ENCODE data around the gene SLC4A8.
"Not testable (repeated sequence)": the region's sequence is repeated elsewhere in the genome, so short reads cannot be mapped to it uniquely, and the experiment has no call there.

The SLC4A8 gene

DNA sequence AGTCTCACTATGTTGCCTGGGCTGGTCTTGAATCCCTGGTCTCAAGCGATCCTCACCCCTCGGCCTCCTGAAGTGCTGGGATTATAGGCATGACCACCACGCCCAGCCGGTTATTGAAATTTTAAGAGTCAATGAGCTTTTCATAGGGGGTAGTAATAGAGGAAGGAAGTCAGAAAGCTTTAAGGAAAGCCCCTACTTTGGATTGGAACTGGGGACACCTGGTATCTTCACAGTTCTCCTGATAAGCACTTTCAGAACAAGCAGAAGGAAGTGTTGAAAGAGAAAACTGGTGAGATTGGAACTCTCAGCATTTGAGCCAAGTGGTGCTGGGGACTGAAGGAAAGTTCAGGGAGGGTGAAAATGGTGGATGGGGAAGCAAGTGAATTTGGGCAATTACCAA, 5.1 kb downstream of the SLC4A8 start:
- no peak for DNase-seq (ENCODE audit: low read depth, low spot score)

DNA sequence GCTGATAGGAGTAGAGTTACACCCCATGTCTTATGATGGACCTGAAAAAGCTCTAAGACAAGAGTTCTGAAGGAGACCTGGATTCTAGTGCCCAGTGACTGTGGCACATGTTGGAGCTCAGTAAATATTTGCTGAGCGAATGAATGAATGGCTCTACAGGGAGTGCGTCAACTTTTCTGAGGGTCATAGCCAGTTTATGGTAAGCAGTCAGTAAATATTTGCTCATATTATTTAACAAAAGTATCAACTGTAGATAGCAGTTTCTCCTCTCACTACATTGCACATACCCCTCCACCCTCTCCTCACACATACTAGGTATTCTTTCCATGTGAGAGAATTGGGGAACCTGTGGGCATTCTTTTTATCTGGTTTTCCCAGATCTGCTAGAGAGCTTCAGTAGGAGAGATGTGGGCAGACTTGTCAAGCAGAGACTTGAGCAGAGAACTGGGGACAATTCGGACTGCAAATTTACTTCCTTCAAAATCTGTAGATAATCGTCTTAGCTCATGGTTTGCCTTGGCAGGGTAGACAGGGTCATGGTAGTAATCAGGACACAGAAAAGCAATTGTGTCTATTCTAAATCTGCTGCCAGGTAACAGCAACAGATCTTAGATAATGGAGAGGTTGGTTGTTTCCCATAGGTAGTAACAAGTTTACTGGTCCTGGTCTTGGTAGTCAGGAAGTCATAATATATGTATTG, 5.7 kb downstream of the SLC4A8 start:
- no peak for DNase-seq (ENCODE audit: low read depth, low spot score)

GRCh38 chr12:51432921-51433320, 8.3 kb downstream of the SLC4A8 start:
- no peak for DNase-seq (ENCODE audit: low read depth, low spot score)

- DNase-seq (ENCODE audit: low read depth, low spot score): no peak
Measured at GRCh38 chr12:51434305-51434704, 9.7 kb downstream of the SLC4A8 start.

DNA sequence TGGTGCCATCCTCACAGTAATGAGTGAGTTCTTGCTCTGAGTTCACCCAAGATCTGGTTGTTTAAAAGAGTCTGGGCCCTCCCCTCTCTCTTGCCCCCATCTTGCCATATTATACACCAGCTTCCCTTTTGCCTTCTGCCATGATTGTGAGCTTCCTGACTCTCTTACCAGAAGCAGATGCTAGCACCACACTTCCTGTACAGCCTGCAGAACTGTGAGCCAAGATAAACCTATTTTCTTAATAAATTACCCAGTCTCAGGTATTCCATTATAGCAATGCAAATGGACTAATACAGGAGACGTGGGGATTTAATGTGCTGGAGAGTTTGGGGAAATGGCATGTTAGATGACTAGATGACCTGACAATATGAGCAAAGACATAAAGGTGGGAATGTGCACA, 12.8 kb downstream of the SLC4A8 start:
- DNase-seq (ENCODE audit: low read depth, low spot score): no peak

GRCh38 chr12:51439330-51439729, 14.7 kb downstream of the SLC4A8 start:
- DNase-seq (ENCODE audit: low read depth, low spot score): no peak

GRCh38 chr12:51441583-51441982, 17.0 kb downstream of the SLC4A8 start:
- DNase-seq (ENCODE audit: low read depth, low spot score): no peak

DNA sequence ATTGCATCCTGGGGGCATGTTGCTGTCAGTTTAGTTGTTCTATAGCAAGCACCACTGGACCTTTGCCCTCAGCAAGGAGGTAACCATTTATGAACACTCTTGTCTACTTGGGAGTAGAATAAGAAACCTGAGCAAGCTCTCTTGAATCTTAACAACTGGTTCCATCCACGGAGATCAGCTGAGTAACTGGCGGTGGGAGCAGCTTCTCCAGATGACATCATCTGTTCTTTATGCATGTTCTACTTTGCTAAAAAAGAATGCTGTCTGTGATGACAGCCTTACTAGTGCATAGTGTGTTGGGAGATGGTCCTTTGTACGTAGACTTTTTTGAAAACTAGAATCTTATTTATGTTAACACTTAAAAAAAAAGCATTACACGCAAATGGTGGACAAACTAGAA, 17.7 kb downstream of the SLC4A8 start:
- DNase-seq (ENCODE audit: low read depth, low spot score): no peak

GRCh38 chr12:51443573-51443972, 18.9 kb downstream of the SLC4A8 start:
- DNase-seq (ENCODE audit: low read depth, low spot score): no peak

DNA sequence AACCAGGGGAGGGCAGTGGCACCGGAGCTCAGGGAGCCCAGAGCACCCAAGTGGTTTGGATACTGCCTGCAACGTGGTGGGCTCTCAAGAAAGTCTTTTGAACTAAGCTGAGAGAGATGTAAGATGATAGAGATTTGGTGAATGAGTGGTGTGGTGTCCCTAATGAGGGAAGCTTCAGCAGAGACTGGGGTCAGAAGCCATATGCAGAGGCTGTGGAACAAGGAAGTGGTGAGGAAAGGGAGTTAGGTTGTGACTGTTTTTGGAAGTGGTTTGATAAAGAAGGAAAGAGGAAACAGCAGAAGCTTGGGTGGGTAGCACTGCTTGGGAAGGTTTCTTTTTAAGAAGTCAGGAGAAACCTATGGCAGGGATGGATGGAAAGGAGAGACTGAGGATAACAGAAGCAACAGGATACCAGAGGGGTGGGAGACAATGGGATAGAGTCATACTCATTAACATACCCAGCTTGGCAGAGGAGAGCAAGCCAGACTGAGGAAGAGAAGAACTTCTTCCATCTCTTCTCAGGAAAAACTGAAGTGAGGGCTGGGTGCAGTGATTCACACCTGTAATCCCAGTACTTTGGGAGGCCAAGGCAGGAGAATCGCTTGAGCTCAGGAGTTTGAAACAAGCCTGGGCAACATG, 24.1 kb downstream of the SLC4A8 start:
- no peak for DNase-seq (ENCODE audit: low read depth, low spot score)

DNA sequence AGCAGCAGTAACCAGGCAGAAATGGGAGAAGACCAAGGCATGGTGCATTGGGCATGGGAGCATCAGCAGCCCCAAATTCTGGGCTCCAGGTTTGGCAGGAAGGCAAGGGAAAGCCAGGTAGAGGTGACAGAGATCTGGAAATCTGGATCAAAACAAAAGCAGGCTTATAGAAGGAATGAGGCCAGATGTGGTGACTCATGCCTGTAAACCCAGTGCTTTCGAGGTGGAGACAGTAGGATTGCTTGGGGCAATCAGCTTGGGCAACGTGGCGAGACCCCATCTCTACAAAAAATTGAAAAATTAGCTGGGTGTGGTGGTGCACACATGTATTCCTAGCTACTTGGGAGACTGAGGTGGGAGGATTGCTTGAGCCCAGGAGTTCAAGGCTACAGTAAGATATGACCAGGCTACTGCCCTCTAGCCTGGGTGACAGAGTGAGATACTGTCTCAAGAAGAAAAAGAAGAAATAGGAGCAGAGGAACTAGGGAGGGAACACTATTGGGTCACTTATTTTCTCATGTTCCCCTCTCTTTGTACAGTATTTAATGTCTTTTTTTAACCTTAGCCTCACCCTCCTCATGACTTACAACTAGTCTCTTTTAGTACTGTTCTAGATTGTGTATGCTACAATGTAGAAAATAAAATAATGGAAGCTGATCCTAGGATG, 25.1 kb downstream of the SLC4A8 start:
- DNase-seq (ENCODE audit: low read depth, low spot score): no peak

DNA sequence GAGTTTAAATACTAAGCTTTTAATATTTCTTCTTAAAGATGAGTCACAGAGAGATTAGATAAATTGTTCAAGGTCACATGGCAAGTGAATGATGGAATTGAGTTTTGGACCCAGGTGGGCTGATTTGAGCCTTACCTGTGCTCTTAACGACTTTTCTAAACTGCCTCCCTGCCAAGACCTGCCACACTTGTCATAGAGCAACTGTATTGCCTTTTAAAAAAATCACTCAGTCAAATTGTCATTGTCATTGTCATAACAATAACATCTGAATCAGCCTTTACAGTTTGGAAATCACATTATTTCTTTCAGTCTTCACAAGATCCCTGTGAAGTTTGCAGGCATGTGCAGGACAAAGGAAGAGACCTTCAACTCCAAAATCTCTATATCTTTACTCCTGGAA, 25.7 kb downstream of the SLC4A8 start:
- DNase-seq (ENCODE audit: low read depth, low spot score): no peak

DNA sequence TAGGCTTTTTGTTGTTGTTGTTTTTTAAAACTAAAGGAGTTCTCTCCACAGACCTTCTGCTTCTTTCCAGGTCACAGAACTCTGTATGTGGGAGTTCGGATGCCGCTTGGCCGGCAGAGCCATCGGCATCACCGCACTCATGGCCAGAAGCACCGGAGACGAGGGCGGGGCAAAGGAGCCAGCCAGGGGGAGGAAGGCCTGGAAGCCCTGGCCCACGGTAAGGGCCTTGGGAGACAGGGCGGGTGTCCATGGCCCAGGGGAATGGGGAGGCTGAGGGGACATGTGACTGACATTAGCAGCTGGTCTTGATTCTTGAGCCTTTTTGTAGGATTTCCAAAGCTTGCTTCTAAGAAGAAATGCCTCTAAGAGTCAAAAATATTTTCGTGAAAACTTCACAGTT, 26.2 kb downstream of the SLC4A8 start:
- no peak for DNase-seq (ENCODE audit: low read depth, low spot score)

DNA sequence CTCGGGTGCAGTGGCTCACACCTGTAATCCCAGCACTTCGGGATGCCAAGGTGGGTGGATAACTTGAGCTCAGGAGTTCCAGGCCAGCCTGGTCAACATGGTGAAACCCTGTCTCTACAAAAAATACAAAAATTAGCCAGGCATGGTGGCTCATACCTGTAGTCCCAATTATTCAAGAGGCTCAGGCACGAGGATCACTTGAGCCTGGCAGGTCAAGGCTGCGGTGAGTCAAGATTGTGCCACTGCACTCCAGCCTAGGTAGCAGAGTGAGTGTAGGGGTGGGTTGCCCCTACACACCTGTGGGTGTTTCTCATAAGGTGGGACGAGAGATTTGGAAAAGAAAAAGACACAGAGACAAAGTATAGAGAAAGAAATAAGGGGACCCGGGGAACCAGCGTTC, 29.4 kb downstream of the SLC4A8 start:
- not testable (repeated sequence) for DNase-seq (ENCODE audit: low read depth, low spot score)

DNA sequence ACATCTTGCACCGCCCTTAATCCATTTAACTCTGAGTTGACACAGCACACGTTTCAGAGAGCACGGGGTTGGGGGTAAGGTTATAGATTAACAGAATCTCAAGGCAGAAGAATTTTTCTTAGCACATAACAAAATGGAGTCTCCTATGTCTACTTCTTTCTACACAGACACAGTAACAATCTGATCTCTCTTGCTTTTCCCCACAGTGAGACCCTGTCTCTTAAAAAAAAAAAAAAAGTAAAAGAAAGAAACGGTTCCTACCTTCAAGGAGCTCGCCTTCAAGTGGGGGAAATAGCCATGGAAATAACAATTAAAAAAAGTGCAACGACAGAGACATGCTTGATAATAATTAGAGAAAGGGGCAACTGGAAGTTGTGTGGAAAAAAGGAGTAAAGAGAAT, 30.4 kb downstream of the SLC4A8 start:
- DNase-seq (ENCODE audit: low read depth, low spot score): not testable (repeated sequence)

GRCh38 chr12:51458635-51459034, 34.0 kb downstream of the SLC4A8 start:
- no peak for DNase-seq (ENCODE audit: low read depth, low spot score)

DNA sequence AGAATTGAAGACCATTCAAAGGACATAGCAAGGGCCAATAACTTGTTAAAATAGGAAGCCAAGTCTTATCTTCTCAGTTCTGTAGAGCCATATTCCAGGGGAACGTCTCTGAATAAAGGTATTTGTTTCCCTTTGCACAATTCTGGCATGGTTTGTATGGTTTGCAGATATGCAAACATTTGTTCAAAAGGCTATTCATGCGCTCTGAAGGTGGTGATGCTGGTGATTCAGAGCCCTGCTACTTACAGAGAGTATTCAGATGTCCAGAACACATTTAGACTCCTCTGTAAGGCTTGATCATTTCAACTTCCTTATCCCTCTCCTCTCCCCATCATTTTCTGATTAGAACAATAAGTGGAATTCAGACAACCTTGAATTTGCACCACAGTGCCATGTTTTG, 35.9 kb downstream of the SLC4A8 start:
- no peak for DNase-seq (ENCODE audit: low read depth, low spot score)

DNA sequence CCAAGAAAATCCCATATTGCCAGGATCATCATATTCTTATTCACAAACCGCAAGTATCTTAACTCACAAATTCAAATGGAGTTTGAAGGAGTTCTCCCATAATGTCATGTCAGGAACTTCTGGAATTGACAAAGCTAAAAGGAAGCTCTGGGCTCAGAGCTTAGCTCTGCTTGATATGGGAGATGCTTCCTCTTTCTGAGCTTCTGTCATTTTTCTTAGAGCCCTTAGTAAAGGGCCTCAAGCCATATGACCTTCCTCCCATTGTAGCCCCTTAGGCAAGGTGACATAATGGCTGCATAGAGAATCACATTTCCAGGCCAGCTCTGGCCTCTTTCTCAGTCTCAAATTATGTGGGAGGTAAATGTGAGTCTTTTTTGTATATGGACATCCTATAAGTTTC, 40.9 kb downstream of the SLC4A8 start:
- no peak for DNase-seq (ENCODE audit: low read depth, low spot score)

GRCh38 chr12:51470116-51470515, 45.5 kb downstream of the SLC4A8 start:
- no peak for DNase-seq (ENCODE audit: low read depth, low spot score)

GRCh38 chr12:51471111-51471864, 46.7 kb downstream of the SLC4A8 start:
- no peak for DNase-seq (ENCODE audit: low read depth, low spot score)

DNA sequence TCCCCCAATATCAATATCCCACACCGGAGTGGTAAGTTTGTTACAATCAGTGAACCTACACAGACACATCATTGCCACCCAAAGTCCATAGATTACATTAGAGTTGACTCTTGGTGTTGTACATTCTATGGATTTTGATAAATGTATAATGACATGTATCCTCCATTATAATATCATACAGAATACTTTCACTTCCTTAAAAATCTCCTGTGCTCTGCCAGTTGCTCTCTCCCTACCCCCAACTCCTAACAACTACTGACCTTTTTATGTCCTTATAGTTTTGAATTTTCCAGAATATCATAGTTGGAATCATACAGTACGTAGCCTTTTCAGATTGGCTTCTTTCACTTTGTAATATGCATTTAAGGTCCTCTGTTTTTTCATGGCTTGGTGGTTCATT, 48.4 kb downstream of the SLC4A8 start:
- DNase-seq (ENCODE audit: low read depth, low spot score): no peak

GRCh38 chr12:51473947-51474346, 49.3 kb downstream of the SLC4A8 start:
- no peak for DNase-seq (ENCODE audit: low read depth, low spot score)
